Stimulated activated CD8-positive, alpha-beta memory T cell treated with anti-CD3 and anti-CD28 coated beads, Interleukin-4, amount 100 ng/mL, for 4 hours (primary cell): ENCODE results near the gene ZNF700.
"Not testable (repeated sequence)": the region's sequence is repeated elsewhere in the genome, so short reads cannot be mapped to it uniquely, and the experiment has no call there.

ENCODE experiments used
- DNase-seq, 2 donors: peaks; one replicate each; pipeline ENCODE4 v3.0.0-alpha.2; 2020; ENCODE audit warnings: low read depth in 2 of 2, low spot score in 1 of 2

ZNF700 gene

DNA sequence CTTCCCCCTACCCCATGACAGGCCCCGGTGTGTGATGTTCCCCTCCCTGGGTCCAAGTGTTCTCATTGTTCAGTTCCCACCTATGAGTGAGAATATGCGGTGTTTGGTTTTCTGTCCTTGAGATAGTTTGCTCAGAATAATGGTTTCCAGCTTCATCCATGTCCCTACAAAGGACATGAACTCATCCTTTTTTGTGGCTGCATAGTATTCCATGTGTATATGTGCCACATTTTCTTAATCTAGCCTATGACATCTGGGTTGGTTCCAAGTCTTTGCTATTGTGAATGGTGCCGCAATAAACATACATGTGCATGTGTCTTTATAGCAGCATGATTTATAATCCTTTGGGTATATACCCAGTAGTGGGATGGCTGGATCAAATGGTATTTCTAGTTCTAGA, 13.5 kb downstream of the ZNF700 start:
- DNase-seq, result not testable (repeated sequence)

DNA sequence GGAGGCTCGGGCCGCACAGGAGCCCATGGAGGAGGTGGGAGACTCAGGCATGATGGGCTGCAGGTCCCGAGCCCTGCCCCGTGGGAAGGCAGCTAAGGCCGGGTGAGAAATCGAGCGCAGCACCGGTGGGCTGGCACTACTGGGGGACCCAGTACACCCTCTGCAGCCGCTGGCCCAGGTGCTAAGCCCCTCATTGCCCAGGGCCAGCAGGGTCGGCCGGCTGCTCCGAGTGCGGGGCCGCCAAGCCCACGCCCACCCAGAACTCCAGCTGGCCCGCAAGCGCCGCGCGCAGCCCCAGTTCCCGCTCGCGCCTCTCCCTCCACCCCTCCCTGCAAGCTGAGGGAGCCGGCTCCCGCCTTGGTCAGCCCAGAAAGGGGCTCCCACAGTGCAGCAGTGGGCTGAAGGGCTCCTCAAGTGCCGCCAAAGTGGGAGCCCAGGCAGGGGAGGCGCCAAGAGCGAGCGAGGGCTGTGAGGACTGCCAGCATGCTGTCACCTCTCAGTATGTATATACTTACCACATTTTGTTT, 16.5 kb downstream of the ZNF700 start:
- not testable (repeated sequence) for DNase-seq

DNA sequence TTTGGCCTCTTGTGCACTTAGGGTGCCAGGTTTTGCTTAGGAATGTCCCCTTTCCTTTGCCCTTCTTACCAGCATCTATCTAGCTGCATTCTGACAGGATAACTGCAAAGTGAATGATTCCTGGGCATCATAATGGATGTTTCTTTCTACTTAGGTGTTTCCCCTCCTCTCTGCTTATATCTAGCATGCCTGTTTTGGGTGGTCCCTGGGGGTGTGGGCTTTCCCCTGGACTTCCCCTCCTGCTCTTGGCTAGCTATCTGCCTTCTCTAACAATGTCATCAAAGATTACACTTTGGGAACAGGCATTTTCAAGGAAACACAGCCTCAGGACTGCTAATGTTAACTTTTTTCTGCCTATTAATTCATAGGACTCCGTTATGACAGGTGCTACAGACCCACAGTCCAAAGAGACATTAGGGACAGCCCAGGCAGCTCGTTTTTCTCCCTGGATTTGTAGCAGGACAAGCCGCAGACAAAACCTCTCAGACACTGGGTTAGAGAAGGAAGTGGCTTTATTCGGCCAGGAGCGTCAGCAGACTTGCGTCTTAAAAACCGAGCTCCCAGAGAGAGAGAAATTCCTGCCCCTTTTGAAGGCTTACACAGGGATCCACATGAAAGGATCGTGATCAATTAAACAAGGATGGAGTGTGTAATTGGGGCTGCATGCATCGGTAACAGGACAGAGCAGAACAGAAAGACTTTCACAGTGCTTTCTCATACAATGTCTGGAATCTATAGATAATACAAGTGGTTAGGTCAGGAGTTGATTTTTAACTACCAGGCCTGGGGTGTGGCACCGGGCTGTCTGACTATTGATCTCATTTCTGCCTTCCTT, 17.3 kb downstream of the ZNF700 start:
- DNase-seq, result no peak

DNA sequence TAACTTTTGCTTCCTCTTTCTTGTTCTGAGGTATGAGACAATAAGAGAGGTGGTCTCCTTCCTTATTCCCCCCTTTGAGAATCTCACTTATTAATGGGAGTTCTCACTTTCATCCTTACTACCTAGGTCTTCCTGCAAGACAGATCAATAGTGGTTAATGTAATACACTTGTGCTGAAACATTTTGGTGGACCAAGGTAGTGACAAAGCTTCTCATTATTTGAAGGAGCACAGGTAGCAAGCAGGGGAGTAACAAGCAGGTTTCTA, 17.9 kb downstream of the ZNF700 start:
- DNase-seq, result no peak

DNA sequence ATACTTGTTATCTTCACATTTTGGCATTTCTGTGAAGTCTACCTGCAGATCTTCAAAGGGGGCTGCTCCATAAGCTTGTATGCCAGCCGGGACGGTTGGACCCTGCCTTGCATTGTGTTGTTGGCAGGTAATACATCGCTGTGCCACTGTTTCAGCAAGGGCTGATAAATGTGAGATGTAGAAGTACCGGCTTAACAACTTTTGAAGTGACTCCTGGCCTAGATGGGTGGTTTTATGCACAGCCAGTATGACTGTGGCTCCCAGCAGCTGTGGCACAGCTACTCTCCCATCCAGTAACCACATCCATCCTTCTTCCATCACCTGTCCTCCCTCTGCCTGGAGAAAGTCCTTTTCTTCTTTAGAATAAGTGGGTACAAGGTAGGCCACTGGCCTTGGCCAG, 19.7 kb downstream of the ZNF700 start:
- no peak for DNase-seq

DNA sequence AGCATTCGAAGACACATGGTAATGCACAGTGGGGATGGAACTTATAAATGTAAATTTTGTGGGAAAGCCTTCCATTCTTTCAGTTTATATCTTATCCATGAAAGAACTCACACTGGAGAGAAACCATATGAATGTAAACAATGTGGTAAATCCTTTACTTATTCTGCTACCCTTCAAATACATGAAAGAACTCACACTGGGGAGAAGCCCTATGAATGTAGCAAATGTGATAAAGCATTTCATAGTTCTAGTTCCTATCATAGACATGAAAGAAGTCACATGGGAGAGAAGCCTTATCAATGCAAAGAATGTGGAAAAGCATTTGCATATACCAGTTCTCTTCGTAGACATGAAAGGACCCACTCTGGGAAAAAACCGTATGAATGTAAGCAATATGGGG, 23.7 kb downstream of the ZNF700 start:
- DNase-seq, result no peak

DNA sequence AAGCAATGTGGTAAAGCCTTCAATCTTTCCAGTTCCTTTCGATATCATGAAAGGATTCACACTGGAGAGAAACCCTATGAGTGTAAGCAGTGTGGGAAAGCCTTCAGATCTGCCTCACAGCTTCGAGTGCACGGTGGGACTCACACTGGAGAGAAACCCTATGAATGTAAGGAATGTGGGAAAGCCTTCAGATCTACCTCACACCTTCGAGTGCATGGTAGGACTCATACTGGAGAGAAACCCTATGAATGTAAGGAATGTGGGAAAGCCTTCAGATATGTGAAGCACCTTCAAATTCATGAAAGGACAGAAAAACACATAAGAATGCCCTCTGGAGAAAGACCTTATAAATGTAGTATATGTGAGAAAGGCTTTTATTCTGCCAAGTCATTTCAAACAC, 24.3 kb downstream of the ZNF700 start:
- no peak for DNase-seq

DNA sequence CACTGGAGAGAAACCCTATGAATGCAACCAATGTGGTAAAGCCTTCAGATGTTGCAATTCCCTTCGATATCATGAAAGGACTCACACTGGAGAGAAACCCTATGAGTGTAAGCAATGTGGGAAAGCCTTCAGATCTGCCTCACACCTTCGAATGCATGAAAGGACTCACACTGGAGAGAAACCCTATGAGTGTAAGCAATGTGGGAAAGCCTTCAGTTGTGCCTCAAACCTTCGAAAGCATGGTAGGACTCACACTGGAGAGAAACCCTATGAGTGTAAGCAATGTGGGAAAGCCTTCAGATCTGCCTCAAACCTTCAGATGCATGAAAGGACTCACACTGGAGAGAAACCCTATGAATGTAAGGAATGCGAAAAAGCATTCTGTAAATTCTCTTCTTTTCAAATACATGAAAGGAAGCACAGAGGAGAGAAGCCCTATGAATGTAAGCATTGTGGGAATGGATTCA, 24.7 kb downstream of the ZNF700 start:
- not testable (repeated sequence) for DNase-seq

DNA sequence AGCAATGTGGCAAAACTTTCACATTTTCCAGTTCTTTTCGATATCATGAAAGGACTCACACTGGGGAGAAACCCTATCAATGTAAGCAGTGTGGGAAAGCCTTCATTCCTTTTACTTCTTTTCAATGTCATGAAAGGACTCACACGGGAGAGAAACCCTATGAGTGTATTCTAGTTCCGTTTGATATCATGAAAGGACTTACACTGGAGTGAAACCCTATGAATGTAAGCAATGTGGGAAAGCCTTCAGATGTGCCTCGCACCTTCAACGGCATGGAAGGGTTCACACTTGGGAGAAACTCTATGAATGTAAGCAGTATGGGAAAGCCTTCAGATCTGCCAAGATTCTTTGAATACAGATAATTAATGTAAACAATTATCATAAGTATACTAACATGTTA, 25.4 kb downstream of the ZNF700 start:
- DNase-seq, result no peak

DNA sequence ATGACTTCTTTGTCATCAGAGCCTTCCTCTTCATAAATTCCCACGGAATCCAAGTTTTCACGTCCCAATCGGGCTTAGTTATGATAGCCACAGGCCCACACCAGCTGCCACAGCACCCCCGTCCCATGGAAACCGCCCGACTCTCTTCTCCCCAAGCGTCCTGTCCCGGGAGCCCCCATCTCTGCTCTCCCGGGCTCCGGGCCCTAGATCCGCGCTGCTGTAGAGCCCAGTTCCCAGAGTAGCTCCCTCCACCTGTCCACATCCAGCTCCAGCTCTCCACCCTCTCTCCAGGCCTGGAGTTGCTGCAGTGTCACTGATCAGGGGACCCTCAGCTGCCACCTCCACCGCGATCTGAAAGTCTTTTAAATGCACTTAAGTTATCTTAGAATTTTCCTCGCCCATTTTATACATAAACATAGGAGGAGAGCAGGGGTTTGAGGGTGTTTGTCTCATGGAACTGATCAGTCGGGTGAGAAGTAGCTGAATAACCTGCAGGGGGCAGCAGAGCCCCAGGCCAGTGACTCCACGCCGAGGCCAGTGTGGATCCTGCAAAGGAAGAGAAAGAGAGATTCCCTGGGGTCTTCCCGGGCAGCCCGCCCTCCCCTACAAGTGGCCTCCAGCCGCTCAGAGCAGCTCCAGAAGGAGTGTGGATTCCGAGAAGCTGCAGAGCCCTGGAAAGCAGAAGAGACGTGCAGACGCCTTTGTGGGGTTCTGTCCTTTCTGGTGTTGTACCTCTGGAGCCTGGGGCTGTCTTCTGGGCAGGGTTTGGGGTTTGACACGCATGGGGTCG, 38.9 kb downstream of the ZNF700 start:
- peak; percentile 36 to 64 for DNase-seq

DNA sequence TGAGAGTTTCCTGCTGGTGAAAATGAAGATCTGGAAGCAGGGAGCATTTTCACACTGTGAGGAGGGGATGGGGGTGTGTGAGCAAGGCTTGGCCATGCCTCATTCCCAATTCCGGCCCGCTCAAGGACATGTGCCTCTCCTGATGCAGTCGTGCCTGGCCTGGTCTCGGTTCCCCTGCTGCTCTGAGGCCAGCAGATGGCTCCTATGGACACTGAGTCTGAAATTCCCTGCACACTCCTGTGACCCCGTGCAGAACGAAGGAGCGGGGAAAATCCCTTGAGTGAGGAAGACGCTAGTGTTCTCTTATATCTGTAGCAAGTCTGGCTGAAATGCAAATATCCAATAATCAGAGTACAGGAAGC, 39.6 kb downstream of the ZNF700 start:
- DNase-seq, result no peak

DNA sequence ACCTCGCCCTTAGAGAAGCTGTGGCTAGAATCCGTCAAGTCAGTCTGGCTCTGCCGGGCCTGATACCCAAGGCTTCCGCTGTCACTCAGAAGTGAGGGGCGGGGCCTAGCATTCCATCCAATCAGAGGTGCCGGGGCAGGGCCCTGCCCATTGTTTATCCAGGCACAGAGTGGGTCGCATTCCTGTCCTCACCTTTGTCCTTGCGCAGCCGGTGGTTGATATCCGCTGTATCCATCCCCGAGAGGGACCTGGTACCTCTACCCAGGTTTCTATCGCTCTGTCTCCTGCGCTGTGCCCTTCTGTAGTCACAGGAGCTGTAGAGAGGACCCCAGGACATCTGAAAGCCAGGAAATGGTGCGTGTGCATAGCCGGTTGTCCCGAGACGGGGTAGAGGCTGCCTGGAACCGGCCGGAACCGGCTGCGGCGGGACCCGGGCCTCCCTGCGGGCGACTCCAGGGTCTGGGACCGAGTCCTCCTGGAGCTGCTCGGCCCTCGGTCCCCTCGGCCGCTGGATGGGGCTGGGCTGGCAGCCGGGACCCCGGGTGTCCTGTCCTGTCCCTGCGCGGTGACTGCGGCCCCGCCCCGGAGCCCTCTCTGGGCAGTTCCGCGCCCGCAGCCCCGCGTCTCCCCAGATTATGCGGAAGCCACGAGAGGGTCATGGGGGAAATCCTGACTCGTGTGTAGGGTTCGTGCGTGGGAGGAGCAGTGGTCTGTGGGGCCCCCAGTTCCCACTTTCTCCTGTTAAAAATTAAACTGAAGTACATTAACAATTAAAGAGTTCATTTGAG, 40.1 kb downstream of the ZNF700 start, which contains the start of gene ZNF763:
Gene ZNF763 (plus strand): TSS at position 183 of the 788 bp plus-strand sequence. CDS start 169 bp downstream, at position 352.
- DNase-seq, result peak; percentile 71 to 73

DNA sequence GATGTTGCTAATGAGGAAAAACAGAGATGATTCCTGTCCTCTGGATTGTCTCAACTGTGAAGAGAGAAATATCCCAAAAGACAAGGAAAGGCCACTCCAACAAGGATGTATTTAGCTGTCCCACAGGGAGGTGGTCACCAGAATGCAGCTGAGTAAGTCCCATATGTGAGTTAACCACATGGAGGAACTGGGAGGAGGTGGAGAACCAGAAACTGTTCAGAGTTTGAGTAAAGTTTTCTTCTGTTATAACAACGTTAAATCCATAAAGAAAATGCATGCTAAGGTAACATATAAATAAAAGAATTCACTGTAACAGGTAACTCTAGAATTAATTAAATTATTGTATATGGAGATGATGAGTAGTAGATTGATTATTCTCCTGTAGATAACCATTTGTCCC, 45.3 kb downstream of the ZNF700 start:
- DNase-seq, result no peak

DNA sequence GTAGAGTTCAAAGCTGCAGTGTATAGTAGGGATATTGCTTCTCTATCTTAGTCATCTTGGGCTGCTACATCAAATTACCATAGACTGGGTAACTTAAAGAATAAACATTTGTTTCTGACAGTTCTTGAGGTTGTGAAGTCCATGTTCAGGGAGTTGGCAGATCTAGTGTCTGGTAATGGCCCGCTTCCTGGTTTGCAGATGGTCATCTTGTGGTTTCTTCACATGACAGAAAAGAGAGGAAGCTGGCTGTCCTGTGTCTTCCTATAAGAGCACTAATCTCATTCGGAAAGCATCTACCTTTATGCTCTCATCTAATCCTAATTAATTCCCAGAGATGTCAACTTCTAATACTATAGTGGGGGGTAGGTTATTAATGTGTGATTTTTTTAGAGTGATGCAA, 46.1 kb downstream of the ZNF700 start:
- DNase-seq, result no peak

DNA sequence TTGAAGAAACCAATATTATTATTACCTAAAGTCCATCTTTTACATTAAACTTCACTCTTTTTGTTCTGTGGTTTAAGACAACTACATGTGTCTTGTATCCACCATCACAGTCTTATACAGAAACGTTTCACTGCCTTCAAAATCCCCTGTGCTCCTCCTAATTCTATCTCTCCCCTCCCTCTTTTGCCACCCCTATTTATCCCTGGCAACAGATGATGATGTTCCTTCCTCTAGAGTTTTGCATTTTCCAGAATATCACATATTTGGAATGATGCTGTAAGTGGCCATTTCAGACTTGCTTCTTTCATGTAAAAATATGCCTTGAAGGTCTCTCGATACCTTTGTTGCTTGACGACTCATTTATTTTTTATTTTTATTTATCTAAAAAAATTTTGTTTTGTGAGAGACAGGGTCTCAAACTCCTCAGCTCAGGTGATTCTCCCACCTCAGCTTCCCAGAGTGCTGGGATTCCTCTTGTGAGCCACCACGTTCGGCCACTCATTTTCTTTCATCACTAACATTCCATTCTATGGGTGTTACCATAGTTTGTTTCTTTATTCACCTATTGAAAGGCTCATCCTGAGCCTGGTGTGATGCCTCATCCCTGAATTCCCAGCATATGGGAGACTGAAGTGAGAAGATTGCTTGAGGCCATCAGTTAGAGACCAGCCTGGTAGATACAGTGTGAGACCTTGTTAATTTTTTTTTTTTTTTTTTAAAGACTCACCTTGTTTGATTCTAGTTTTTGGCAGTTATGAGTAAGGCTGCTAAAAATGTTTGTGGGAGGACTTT, 48.3 kb downstream of the ZNF700 start:
- DNase-seq, result no peak

DNA sequence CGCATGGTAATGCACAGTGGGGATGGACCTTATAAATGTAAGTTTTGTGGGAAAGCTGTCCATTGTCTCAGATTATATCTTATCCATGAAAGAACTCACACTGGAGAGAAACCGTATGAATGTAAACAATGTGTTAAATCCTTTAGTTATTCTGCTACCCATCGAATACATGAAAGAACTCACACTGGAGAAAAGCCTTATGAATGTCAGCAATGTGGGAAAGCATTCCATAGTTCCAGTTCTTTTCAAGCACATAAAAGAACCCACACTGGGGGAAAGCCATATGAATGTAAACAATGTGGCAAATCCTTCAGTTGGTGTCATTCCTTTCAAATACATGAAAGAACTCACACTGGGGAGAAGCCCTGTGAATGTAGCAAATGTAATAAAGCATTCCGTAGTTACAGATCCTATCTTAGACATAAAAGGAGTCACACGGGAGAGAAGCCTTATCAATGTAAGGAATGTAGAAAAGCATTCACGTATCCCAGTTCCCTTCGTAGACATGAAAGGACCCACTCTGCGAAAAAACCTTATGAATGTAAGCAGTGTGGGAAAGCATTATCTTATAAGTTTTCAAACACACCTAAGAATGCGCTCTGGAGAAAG, 53.7 kb downstream of the ZNF700 start:
- no peak for DNase-seq

DNA sequence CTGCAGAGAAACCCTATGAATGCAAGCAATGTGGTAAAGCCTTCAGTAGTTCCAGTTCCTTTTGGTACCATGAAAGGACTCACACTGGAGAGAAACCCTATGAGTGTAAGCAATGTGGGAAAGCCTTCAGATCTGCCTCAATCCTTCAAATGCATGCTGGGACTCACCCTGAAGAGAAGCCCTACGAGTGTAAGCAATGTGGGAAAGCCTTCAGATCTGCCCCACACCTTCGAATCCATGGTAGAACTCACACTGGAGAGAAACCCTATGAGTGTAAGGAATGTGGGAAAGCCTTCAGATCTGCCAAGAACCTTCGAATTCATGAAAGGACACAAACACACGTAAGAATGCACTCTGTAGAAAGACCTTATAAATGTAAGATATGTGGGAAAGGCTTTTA, 54.6 kb downstream of the ZNF700 start:
- no peak for DNase-seq

DNA sequence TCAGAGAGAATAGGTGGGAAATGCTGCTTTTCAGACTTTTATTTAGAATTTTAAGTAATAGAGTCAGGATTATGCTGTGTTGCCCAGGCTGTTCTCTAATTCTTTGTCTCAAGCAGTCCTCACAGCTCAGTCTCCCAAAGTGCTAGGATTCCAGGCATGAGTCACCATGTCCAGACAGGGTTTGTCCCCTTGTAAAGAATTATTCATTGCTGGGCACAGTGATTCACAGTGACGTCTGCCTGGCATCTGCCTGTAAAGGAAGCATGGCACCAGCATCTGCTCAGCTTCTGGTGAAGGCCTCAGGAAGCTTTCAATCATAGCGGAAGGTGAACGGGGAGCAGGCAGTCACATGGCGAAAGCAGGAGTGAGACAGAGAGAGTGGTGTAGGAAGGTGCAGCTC, 57.6 kb downstream of the ZNF700 start:
- DNase-seq, result no peak

DNA sequence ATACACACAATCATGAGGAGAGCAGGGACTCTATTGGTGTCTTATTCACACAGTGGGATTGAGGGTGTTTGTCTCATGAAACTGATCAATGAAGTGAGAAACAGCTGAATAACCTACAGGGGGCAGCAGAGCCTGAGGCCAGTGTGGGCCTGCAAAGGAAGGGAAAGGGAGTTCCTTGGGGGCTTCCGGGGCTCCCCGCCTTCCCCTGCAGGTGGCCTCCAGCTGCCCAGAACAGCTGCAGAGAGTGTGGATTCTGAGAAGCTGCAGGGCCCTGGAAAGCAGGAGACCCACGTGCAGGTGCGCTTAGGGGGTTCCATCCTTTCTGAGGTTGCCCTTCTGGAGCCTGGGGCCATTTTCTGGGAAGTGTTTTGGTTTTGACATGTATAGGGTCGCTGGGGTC, 60.1 kb downstream of the ZNF700 start:
- DNase-seq, result no peak

DNA sequence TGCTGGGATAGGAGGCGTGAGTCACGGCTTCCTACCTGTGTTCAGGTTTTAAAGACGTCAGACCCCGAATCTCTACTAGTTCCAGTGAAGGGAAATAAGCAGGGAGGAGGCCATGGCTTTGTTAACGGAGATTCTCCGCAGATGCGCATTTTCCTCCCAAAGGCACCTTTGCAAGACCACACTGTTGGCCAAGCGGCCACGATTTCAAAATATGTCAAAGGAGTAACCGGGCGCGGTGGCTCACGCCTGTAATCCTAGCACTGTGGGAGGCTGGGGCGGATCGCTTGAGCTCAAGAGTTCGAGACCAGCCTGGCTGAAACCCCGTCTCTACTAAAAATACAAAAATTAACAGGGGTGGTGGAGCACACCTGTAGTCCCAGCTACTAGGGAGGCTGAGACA, 61.8 kb downstream of the ZNF700 start:
- DNase-seq, result no peak
